NB4 (cell line): ENCODE measurements around the gene PIK3AP1.

Source experiments
- MYC ChIP-seq: IDR thresholded peaks from 2 replicates; pipeline ENCODE4 v1.6.1; 2011; ENCODE audit warnings: low read depth, low read length
- TF ChIP-seq, protein P1 (sequence below): IDR thresholded peaks from one replicate; pipeline ENCODE4 v1.5.1; 2012; ENCODE audit warnings: low read depth, low read length

DNA sequence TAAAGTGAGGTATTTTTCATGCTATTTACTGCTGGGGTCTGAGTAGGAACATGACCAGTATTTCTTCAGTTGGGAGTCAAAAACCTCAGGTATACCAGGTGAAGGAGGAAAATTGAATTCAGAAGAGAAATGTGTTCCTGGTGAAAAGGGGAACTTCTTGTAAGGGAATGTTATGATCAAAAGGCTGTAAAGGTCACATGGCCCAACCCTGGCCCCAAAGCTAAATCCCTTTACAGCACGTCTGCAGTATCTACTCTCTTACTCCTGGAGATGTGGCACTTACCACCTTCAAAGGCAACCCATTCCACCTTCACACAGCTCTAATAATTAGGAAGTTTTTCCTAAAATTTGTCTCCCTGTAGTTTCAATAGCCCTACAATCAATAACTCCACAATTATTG is 15.2 kb downstream of the PIK3AP1 start:
- TF ChIP-seq MYC = no peak
- TF ChIP-seq, protein P1, sequence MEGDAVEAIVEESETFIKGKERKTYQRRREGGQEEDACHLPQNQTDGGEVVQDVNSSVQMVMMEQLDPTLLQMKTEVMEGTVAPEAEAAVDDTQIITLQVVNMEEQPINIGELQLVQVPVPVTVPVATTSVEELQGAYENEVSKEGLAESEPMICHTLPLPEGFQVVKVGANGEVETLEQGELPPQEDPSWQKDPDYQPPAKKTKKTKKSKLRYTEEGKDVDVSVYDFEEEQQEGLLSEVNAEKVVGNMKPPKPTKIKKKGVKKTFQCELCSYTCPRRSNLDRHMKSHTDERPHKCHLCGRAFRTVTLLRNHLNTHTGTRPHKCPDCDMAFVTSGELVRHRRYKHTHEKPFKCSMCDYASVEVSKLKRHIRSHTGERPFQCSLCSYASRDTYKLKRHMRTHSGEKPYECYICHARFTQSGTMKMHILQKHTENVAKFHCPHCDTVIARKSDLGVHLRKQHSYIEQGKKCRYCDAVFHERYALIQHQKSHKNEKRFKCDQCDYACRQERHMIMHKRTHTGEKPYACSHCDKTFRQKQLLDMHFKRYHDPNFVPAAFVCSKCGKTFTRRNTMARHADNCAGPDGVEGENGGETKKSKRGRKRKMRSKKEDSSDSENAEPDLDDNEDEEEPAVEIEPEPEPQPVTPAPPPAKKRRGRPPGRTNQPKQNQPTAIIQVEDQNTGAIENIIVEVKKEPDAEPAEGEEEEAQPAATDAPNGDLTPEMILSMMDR = no peak
